Stimulated activated memory B cell treated with anti-CD40 and anti-IgM and Interleukin-4, amounts not matched to agents 10 μg/mL and 1 μg/mL and 100 μg/mL, for 72 hours (primary cell): ENCODE data around the gene TTC39C.

Experiments used
- ATAC-seq: fragments of 150-1000 bp; cut with Tn5 transposase; 2 replicates; pipeline ENCODE4 v1.10.0; 2021
- H3K27ac Mint-ChIP-seq: one replicate; pipeline ENCODE4 v1.8.0; 2022; ENCODE audit warnings: mild to moderate bottlenecking, mixed read lengths
- H3K27me3 Mint-ChIP-seq: one replicate; pipeline ENCODE4 v1.8.0; 2022; ENCODE audit warnings: mixed read lengths
- H3K36me3 Mint-ChIP-seq: one replicate; pipeline ENCODE4 v1.8.0; 2022; ENCODE audit warnings: mixed read lengths
- H3K4me1 Mint-ChIP-seq: one replicate; pipeline ENCODE4 v1.8.0; 2022; ENCODE audit warnings: mixed read lengths
- H3K4me3 Mint-ChIP-seq: one replicate; pipeline ENCODE4 v1.8.0; 2022; ENCODE audit warnings: mild to moderate bottlenecking, moderate library complexity, mixed read lengths
- H3K9me3 Mint-ChIP-seq: one replicate; pipeline ENCODE4 v1.8.0; 2022; ENCODE audit warnings: mixed read lengths

The TTC39C gene

GRCh38 chr18:24177499-24178133 lies 163.1 kb downstream of the TTC39C start:
- Mint-ChIP-seq H3K4me3 (no peak overlapping the region), H3K9me3 (no peaks in the 10 kb centered on the region), H3K4me1 (peaks cover 15% of the 10 kb centered on the region), H3K27ac (peak overlapping the region; percentile 85), H3K36me3 (no peaks in the 10 kb centered on the region), H3K27me3 (no peaks in the 10 kb centered on the region)
- no peak for ATAC-seq

- H3K4me3 Mint-ChIP-seq = no peak overlapping the region
- no peak overlapping the region for H3K27ac Mint-ChIP-seq
- no peaks in the 10 kb centered on the region for H3K27me3 Mint-ChIP-seq
- ATAC-seq = no peak
- no peaks in the 10 kb centered on the region for H3K9me3 Mint-ChIP-seq
- no peaks in the 10 kb centered on the region for H3K36me3 Mint-ChIP-seq
- peaks cover 15% of the 10 kb centered on the region for H3K4me1 Mint-ChIP-seq
Observed at GRCh38 chr18:24180048-24180447, 165.5 kb downstream of the TTC39C start.

DNA sequence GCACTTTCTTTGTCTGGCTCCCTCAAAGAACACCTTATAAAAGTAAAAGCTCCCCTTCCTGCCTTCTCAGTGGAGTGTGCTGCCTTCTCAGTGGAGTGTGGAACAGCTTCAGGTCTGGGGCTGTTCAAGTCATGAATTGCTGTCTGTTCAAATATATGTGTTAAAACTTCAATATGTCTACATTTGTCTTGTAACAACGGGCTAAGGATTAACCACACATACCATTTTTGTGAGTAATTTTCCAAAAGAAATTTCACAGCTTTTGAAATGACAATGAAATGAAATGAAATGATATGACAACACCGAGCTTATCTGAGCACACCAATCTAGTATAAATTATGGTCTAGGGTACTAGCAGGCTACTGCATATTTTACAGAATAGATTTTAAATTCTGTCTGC lies 167.3 kb downstream of the TTC39C start:
- no peak for ATAC-seq
- Mint-ChIP-seq H3K4me1 (peaks cover 13% of the 10 kb centered on the region), H3K36me3 (no peaks in the 10 kb centered on the region), H3K27ac (no peak overlapping the region), H3K4me3 (no peak overlapping the region), H3K9me3 (no peaks in the 10 kb centered on the region), H3K27me3 (no peaks in the 10 kb centered on the region)
